ENCODE results near the gene DACH1.
A peak's percentile ranks its signal among the peaks of the same experiment; 100 is the strongest.

DACH1 gene

DNA sequence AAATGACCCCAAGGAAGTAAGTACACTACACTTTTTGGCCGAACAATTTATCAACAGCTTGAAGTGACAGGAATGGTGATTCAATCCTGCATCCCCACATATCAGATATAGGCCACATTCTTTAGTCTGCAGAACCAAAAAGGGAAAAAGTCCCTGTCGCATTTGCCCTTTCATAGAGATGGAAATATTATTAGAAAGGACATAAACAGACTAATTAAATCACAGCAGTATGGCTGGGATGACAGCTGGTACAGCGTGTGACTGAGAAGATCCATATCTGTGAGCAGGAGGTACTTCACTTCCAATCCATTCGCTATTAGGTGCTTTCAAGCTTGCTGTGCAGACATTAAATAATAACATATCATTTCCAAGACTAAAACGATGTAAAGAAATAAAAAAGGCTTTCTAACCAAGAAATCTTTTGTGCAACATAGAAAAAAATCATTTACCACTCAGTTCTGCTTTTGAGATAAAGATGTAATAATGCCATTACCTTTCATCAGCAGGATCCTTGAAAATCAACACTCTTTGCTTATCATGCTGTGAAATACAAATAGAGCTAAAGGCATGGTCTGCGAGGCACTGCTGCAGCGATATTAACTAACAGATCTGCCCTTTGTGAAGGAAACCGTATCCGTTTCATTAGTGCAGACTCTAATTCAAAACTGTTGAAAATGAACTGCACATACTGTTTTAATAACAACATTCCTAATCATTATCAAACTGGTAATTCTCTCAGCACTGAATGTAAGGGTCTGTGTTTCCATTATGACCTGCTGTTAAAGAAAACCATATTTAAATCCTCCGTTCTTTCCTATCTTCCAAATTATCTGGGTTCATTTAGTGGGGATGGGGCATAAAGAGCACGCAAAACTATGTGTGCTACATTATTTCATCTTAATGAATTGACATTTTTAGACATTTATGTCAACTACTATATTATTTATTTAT is 245.6 kb downstream of the DACH1 start:
- no peaks in the 10 kb centered on the region for H3K27me3 ChIP-seq (ENCODE audit: control insufficient read depth in 3 of 3, insufficient read depth in 3 of 3, low read depth in 1 of 3, low read length in 3 of 3)
- WGBS, 2 donors (ENCODE audit: extremely low coverage in 2 of 2, insufficient read length in 2 of 2, insufficient replicate concordance in 1 of 2), result no CpG with 5 or more reads among the region's 11 CpGs
- no peak overlapping the region for H2AK5ac ChIP-seq (ENCODE audit: low read depth, low read length)
- H2AFZ ChIP-seq (ENCODE audit: low read length), result peak overlapping the region; percentile 18
- H3K79me1 ChIP-seq (ENCODE audit: low read depth, low read length), result no peaks in the 10 kb centered on the region
- no peak overlapping the region for H3K23ac ChIP-seq (ENCODE audit: low read depth, low read length, poor library complexity)
- H3K9ac ChIP-seq (ENCODE audit: low read depth, low read length, poor library complexity), result no peak overlapping the region
- no peak overlapping the region for H2BK15ac ChIP-seq (ENCODE audit: low read length)
- H2BK5ac ChIP-seq (ENCODE audit: low read length), result no peak overlapping the region
- no peaks in the 10 kb centered on the region for H3K36me3 ChIP-seq (replicated peaks in 1 of 2; ENCODE audit: control insufficient read depth in 2 of 2, insufficient read depth in 2 of 2, low read length in 2 of 2)
- H3K27ac ChIP-seq (replicated peaks; ENCODE audit: low read length), result no peak overlapping the region
- no peak overlapping the region for H4K91ac ChIP-seq (ENCODE audit: low read depth, low read length, poor library complexity)
- H3K9me3 ChIP-seq (replicated peaks in 1 of 2; ENCODE audit: control insufficient read depth in 2 of 2, insufficient read depth in 1 of 2, low read depth in 1 of 2, low read length in 2 of 2), result no peaks in the 10 kb centered on the region
- H3K14ac ChIP-seq (ENCODE audit: low read length), result no peak overlapping the region
- no peak overlapping the region for H3K4me2 ChIP-seq (ENCODE audit: insufficient read depth, low read length, poor library complexity, severe bottlenecking)
- H3K4me1 ChIP-seq (ENCODE audit: control insufficient read depth in 2 of 2, insufficient read depth in 1 of 2, low read depth in 1 of 2, low read length in 2 of 2), result peaks cover 2 to 5% of the 10 kb centered on the region in 2 donors
- H3K18ac ChIP-seq (ENCODE audit: low read length), result no peak overlapping the region
- DNase-seq (ENCODE audit: low spot score), result no peak
- H3K4me3 ChIP-seq (ENCODE audit: low read length in 2 of 2), result no peak overlapping the region
- no peak overlapping the region for H2BK12ac ChIP-seq (ENCODE audit: low read length)
- H2BK120ac ChIP-seq (ENCODE audit: low read depth, low read length), result no peak overlapping the region
- H3K4ac ChIP-seq (ENCODE audit: low read length), result no peak overlapping the region
- no peak overlapping the region for H4K8ac ChIP-seq (ENCODE audit: low read depth, low read length)

DNA sequence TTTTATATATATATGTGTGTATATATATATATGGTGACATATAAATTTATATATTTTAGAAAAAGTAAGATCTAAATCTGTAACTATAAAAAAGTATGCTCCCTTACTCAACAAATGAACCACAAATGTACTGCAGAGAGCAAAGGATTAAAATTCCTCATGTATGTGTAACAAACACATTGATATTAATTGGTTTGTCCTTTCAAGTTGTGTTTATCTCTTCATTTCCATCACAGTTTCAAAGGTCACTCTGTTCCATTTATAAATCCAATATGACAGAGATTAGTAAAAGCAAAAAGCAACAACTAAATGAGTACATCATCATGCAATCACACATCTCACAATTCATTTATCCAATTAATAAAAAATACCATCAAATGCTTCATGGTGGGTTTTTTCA is 247.9 kb downstream of the DACH1 start:
- H3K79me1 ChIP-seq (ENCODE audit: low read depth, low read length), result no peaks in the 10 kb centered on the region
- H3K9me3 ChIP-seq (replicated peaks in 1 of 2; ENCODE audit: control insufficient read depth in 2 of 2, insufficient read depth in 1 of 2, low read depth in 1 of 2, low read length in 2 of 2), result no peaks in the 10 kb centered on the region
- no peak overlapping the region for H2AFZ ChIP-seq (ENCODE audit: low read length)
- no peak overlapping the region for H2BK15ac ChIP-seq (ENCODE audit: low read length)
- H3K27me3 ChIP-seq (ENCODE audit: control insufficient read depth in 3 of 3, insufficient read depth in 3 of 3, low read depth in 1 of 3, low read length in 3 of 3), result no peaks in the 10 kb centered on the region
- no peak overlapping the region for H3K27ac ChIP-seq (replicated peaks; ENCODE audit: low read length)
- no peak overlapping the region for H2AK5ac ChIP-seq (ENCODE audit: low read depth, low read length)
- H3K4ac ChIP-seq (ENCODE audit: low read length), result no peak overlapping the region
- no peak overlapping the region for H3K23ac ChIP-seq (ENCODE audit: low read depth, low read length, poor library complexity)
- H3K4me1 ChIP-seq (ENCODE audit: control insufficient read depth in 2 of 2, insufficient read depth in 1 of 2, low read depth in 1 of 2, low read length in 2 of 2), result peaks cover 1 to 2% of the 10 kb centered on the region in 2 donors
- H3K36me3 ChIP-seq (replicated peaks in 1 of 2; ENCODE audit: control insufficient read depth in 2 of 2, insufficient read depth in 2 of 2, low read length in 2 of 2), result no peaks in the 10 kb centered on the region
- no peak overlapping the region for H3K14ac ChIP-seq (ENCODE audit: low read length)
- no peak overlapping the region for H3K4me3 ChIP-seq (ENCODE audit: low read length in 2 of 2)
- no peak overlapping the region for H2BK12ac ChIP-seq (ENCODE audit: low read length)
- no peak overlapping the region for H3K18ac ChIP-seq (ENCODE audit: low read length)
- H3K4me2 ChIP-seq (ENCODE audit: insufficient read depth, low read length, poor library complexity, severe bottlenecking), result no peak overlapping the region
- H4K8ac ChIP-seq (ENCODE audit: low read depth, low read length), result no peak overlapping the region
- H2BK120ac ChIP-seq (ENCODE audit: low read depth, low read length), result no peak overlapping the region
- H3K9ac ChIP-seq (ENCODE audit: low read depth, low read length, poor library complexity), result no peak overlapping the region
- H2BK5ac ChIP-seq (ENCODE audit: low read length), result no peak overlapping the region
- no peak overlapping the region for H4K91ac ChIP-seq (ENCODE audit: low read depth, low read length, poor library complexity)
- DNase-seq (ENCODE audit: low spot score), result no peak

DNA sequence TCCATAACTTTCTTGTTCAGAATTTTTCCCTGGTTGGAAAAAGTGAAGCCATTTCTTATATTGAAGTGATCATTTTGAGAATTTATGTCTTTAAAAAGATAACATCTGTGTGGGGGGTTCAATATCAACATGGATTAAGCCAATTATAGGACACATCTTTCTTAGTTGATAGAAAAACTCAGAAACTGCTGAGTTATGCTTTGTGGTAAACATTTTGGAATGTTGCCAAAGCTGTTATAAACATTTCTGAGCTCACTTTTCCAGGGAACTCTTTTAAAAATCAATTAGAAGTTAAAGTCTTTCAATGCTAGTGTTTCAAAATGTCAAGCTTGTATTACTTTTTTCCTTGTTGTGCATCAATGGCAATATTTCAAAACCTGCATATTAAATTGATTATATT is 248.8 kb downstream of the DACH1 start:
- H3K27ac ChIP-seq (replicated peaks; ENCODE audit: low read length), result no peak overlapping the region
- no peak overlapping the region for H2BK5ac ChIP-seq (ENCODE audit: low read length)
- H3K36me3 ChIP-seq (replicated peaks in 1 of 2; ENCODE audit: control insufficient read depth in 2 of 2, insufficient read depth in 2 of 2, low read length in 2 of 2), result no peaks in the 10 kb centered on the region
- H3K18ac ChIP-seq (ENCODE audit: low read length), result no peak overlapping the region
- no peak overlapping the region for H3K23ac ChIP-seq (ENCODE audit: low read depth, low read length, poor library complexity)
- H2BK12ac ChIP-seq (ENCODE audit: low read length), result no peak overlapping the region
- H4K91ac ChIP-seq (ENCODE audit: low read depth, low read length, poor library complexity), result no peak overlapping the region
- H2BK120ac ChIP-seq (ENCODE audit: low read depth, low read length), result no peak overlapping the region
- H3K4ac ChIP-seq (ENCODE audit: low read length), result no peak overlapping the region
- no peak overlapping the region for H2BK15ac ChIP-seq (ENCODE audit: low read length)
- DNase-seq (ENCODE audit: low spot score), result no peak
- no peak overlapping the region for H2AFZ ChIP-seq (ENCODE audit: low read length)
- peaks cover 1 to 2% of the 10 kb centered on the region in 2 donors for H3K4me1 ChIP-seq (ENCODE audit: control insufficient read depth in 2 of 2, insufficient read depth in 1 of 2, low read depth in 1 of 2, low read length in 2 of 2)
- no peaks in the 10 kb centered on the region for H3K79me1 ChIP-seq (ENCODE audit: low read depth, low read length)
- H3K9me3 ChIP-seq (replicated peaks in 1 of 2; ENCODE audit: control insufficient read depth in 2 of 2, insufficient read depth in 1 of 2, low read depth in 1 of 2, low read length in 2 of 2), result no peaks in the 10 kb centered on the region
- H3K27me3 ChIP-seq (ENCODE audit: control insufficient read depth in 3 of 3, insufficient read depth in 3 of 3, low read depth in 1 of 3, low read length in 3 of 3), result no peaks in the 10 kb centered on the region
- no peak overlapping the region for H3K4me2 ChIP-seq (ENCODE audit: insufficient read depth, low read length, poor library complexity, severe bottlenecking)
- H3K4me3 ChIP-seq (ENCODE audit: low read length in 2 of 2), result no peak overlapping the region
- H2AK5ac ChIP-seq (ENCODE audit: low read depth, low read length), result no peak overlapping the region
- H4K8ac ChIP-seq (ENCODE audit: low read depth, low read length), result no peak overlapping the region
- H3K14ac ChIP-seq (ENCODE audit: low read length), result no peak overlapping the region
- no peak overlapping the region for H3K9ac ChIP-seq (ENCODE audit: low read depth, low read length, poor library complexity)

DNA sequence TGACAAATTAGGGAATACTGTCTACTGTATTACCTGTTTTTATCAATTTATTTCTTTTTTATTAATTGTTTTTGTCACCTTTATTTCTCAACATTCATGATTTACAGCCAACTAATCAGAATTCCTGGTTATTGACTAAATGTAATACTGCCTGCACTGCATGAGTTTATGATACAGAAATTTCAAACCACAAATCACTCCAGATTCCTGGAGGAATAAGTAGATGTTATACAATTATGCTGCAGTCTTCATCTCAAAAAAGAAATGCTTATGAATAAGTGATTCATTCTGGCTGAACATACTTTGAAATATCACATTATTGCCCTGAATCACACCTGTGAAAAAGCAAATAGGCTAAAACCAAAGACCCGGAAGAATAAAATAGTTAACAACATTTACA is 249.7 kb downstream of the DACH1 start:
- Histone ChIP-seq H3K23ac (ENCODE audit: low read depth, low read length, poor library complexity) (no peak overlapping the region), H2BK15ac (ENCODE audit: low read length) (no peak overlapping the region), H3K27me3 (ENCODE audit: control insufficient read depth in 3 of 3, insufficient read depth in 3 of 3, low read depth in 1 of 3, low read length in 3 of 3) (no peaks in the 10 kb centered on the region), H4K8ac (ENCODE audit: low read depth, low read length) (no peak overlapping the region), H2BK5ac (ENCODE audit: low read length) (no peak overlapping the region), H3K14ac (ENCODE audit: low read length) (no peak overlapping the region), H3K79me1 (ENCODE audit: low read depth, low read length) (no peaks in the 10 kb centered on the region), H3K9me3 (replicated peaks in 1 of 2; ENCODE audit: control insufficient read depth in 2 of 2, insufficient read depth in 1 of 2, low read depth in 1 of 2, low read length in 2 of 2) (no peaks in the 10 kb centered on the region), H3K4ac (ENCODE audit: low read length) (no peak overlapping the region), H3K4me1 (ENCODE audit: control insufficient read depth in 2 of 2, insufficient read depth in 1 of 2, low read depth in 1 of 2, low read length in 2 of 2) (peaks cover 1 to 2% of the 10 kb centered on the region in 2 donors), H2BK12ac (ENCODE audit: low read length) (no peak overlapping the region), H3K18ac (ENCODE audit: low read length) (no peak overlapping the region), H3K36me3 (replicated peaks in 1 of 2; ENCODE audit: control insufficient read depth in 2 of 2, insufficient read depth in 2 of 2, low read length in 2 of 2) (no peaks in the 10 kb centered on the region), H3K4me2 (ENCODE audit: insufficient read depth, low read length, poor library complexity, severe bottlenecking) (no peak overlapping the region), H2AK5ac (ENCODE audit: low read depth, low read length) (no peak overlapping the region), H3K27ac (replicated peaks; ENCODE audit: low read length) (no peak overlapping the region), H2BK120ac (ENCODE audit: low read depth, low read length) (no peak overlapping the region), H3K9ac (ENCODE audit: low read depth, low read length, poor library complexity) (no peak overlapping the region), H3K4me3 (ENCODE audit: low read length in 2 of 2) (no peak overlapping the region), H4K91ac (ENCODE audit: low read depth, low read length, poor library complexity) (no peak overlapping the region), H2AFZ (ENCODE audit: low read length) (no peak overlapping the region)
- no peak for DNase-seq (ENCODE audit: low spot score)
- no CpG with 5 or more reads among the region's 1 CpG for WGBS, 2 donors (ENCODE audit: extremely low coverage in 2 of 2, insufficient read length in 2 of 2, insufficient replicate concordance in 1 of 2)
